SIG-M5 treated with dmso at 0.1 percent for 504 hours (cell line): ENCODE data around the gene LARGE2.
A peak's percentile ranks its signal among the peaks of the same experiment; 100 is the strongest.

ENCODE experiments used
- DNase-seq: peaks from one replicate; lab custom pipeline; 2025; ENCODE audit not compliant: unreplicated experiment; lab: John Stamatoyannopoulos, UW

The LARGE2 gene

DNA sequence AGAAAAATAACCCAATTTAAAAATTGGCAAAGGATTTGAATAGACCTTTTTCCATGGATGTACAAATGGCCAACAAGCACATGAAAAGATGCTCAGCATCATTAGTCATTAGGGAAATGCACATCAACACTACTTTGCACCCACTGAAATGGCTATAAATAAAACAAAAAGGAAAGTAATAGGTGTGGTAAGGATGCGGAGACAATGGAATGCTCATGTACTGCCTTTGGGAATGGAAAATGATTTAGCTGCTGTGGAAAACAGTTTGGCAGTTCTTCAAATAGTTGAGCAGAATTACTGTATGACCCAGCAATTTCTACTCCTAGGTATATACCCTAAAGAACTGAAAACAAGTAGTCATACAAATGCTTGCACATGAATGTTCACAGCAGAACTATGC is 37.4 kb downstream of the LARGE2 start:
- no peak for DNase-seq

DNA sequence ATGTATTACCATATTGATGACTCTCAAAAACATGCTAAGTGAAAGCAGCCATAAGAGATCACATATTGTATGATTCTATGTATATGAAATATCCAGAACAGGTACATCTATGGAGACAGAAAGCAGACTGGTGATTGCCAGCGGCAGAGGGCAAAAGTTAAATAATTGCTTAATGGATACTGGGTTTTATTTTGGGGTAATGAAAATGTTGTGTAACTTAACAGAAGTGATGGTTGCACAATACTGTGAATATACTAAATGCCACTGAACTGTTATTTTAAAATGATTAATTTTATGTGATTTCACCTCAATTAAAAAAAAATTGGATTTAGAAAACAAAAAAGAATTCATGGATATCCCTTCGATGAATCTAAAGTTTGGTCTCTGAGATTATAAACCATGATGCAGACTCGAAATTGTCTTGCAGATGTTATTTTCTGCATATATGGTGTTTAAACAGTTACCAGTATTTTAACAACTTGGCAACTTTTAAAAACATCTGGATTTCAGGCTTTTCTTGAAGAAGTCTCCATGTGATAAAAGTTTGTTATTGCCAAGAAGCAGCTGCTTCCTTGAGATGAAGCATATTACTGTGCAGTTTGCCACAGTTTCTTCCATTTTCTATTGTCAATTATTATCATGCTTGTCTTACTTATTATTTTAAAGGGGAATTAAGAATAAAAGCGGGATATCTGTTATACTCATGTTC is 38.1 kb downstream of the LARGE2 start:
- peak; percentile 30 for DNase-seq

DNA sequence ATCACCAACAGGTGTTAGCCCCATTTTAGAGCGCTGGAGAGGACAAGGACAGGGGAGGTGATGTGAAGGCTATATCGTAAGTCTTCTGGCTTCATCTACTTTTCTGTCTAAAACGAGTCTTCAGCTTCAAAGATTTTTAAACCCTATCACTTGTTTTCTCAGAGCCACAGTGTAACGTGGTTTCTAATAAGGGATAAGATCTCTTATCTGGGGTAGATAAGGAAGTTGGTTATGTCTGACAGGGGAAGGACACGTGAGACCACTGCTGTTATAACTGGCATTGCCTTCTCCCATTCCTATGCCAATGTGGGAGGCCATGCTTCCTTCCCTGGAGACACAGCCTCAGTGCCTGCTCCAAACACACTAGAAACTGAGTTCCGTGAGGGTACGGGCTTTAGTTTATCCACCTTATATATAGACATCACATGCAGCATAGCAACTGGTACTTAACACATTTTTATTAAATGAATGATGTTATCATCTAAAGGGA is 39.3 kb downstream of the LARGE2 start:
- no peak for DNase-seq

DNA sequence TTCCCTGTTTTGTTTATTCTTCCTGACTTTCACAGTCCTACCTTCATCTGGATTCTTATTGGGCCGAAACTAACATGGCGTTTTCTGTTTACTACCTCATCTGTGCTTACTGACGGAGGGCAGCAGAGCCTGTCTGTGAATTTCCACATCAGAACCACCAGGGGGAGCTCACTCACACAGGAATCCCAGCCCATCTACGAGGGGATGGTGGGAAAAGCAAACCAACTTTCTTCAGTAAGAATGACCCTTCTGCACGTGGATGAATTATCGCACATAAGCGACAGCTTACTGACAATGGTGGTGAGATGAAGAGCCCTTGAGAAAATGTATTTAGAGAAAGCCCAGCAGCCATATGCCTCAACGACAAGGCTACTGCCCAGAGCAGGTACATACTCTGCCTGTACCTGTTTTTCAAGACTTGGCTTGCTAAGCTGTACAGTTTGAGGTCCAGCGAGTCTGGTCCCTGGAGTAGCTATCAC is 42.5 kb downstream of the LARGE2 start:
- DNase-seq = peak; percentile 72

DNA sequence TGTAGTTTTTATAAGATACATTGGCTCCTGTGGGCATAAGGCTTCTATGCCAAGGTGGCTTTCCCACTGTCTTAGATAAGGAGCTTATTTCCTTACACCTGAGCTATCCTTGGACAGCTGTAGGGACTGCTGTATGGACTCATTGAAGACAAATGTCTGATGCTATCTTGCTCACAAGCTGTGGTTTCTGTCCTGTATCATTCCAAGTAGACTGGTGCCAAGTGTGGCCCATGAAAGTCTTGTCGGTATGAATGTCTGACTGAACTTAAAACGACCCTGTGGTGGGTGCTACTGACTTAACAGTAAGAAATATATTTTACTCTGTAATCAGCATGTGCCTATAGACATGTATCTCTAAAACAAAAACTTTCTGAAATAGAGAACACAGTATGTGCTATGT is 45.0 kb downstream of the LARGE2 start:
- no peak for DNase-seq

DNA sequence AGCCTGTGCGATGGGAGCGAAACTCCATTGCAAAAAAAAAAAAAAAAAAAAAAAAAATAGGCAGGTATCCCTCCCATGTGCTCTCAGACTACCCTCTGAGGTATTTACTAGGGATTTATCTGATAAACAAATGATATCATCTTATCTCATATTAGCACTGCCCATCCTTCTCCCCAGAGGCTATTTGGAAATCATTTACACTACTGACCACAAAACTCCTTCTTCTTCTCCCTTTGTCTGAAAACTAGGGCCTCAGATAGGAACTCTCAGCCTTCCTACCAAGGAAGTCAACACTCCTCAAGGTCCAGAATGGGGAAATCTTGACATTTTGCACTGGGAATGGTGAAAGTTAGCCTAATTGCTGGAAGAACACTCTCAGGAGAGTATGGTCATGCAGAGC is 46.4 kb downstream of the LARGE2 start:
- no peak for DNase-seq

DNA sequence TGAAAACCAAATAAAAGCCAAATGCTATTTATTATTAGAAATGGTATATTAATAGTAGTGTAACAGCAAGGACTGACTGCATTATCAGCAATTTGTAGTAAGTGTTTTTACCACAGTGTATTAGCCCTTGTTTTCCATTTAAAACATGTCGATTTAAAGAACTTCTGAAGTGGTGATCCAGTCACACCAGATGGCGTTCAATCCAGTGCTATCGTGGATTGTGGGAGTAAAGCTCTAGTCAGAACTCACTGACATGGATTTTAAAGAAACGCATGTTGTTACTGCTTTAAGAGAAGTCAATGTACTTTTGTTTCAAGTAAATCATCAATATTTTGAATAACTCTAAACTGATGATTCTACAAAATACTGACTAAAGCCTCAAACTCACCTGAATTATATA is 51.1 kb downstream of the LARGE2 start:
- DNase-seq = no peak

DNA sequence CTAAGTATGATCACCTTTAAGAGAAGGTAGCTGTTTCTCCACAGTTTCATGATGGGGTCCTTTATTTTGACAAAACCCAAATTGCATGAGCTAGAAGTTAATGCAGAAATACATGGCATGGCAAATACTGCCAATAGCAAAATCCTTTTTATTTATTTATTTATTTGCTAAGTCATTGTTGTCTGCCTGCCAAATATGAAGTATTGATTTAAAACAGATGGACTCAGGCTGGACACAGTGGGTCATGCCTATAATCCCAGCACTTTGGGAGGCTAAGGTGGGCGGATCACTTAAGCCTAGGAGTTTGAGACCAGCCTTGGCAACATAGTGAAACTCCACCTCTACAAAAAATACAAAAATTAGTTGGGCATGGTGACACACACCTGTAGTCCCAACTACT is 52.4 kb downstream of the LARGE2 start:
- no peak for DNase-seq
